GM19238 (cell line): ENCODE measurements around the gene PKNOX2.

Source experiments
- DNase-seq: peaks from one replicate; pipeline ENCODE4 v3.0.0; 2011; ENCODE audit warnings: low spot score; ENCODE audit not compliant: insufficient read length

Gene PKNOX2

GRCh38 chr11:125229916-125230315, 65.4 kb downstream of the PKNOX2 start:
- no peak for DNase-seq

DNA sequence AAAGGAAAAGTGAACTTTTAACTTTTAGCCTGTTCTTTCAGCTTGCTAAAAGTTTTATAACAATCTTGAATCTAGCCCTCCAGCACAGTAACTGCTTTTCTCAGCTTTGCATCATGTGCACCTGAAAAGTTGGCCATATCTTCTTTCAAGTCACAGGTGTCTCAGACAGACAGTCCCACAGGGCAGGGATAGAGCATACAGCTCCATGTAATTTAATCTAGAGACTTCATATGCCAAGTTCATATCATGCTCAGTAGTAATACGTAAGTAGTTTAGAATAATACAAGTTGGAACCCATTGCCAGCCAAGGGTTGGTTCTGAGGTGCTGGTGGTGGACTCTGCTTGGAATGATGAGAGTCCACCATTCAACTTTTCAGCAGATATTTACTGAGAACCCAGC, 68.6 kb downstream of the PKNOX2 start:
- DNase-seq: no peak

DNA sequence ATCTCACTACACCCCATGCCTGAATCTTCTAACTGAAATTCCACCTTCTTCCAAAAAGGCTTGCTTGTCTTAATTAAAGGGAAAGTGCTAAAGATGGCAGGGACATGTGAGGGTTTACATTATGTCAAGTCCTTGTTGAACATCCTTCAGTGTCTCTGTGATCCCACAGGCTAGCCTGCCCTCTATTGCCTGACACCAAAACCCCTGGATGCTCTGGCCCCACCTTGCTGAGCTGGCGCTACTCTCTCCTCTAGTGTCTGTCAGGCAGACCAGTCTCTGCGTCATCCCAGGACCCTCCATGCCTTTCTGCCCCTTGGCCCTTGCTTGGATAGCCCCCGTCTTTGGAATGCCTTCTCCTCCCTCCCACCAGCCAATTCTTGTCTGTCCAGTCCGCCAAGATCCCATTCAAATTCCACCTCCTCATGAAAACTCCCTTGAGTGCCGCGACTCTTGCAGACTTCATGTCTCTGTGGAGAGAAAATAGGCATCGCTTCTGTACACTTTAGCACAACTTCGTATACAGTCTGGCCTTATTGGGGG, 69.3 kb downstream of the PKNOX2 start:
- no peak for DNase-seq

- no peak for DNase-seq
These were observed 70.5 kb downstream of the PKNOX2 start for GRCh38 chr11:125235071-125235471.

GRCh38 chr11:125236072-125236825, 71.7 kb downstream of the PKNOX2 start:
- DNase-seq: no peak

DNA sequence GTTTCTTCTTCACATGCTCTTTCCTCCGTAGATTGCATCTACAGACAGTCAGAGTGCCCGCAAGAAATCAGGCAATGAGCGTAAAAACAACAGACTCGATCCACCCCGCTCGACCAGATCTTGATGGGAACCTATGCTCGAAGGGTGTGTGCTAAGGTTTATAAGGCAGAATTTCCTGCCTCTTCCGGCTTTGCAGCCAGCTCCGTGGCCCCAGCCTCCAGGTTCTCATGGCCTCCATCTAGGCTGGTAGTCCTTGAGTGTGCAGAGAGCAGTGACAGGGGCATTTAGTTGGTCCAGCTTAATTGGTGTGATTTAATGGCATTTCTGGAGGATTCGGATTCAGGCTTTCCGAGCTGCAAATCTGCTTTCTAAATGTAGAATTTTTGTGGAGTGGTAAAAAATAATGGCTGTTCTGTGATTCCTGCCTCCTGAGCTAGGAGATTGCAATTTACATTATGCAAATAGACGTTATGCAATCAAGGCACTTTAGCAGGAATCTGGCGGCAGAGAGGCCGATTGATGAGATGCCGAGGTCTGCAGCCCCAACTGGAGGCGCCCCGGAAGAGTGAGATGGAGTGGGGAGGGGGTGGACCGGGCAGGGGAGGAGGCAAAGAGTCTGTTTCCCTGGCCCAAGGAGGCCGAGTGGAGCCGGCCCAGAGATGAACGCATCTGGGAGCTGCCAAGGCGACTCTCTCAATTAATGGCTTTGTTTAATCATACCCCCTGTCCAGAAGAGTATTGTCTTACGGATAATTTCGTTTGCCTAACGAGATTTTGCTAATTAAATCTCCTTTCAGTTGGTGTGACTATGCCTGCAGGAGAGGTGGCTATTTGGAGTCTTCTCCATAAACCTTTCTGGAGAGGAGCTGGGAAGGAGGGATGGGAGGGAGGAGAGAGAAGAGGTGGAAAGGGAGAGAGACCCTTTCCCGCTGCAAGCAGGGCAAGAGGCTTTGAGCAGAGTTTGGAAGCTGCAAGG, 75.3 kb downstream of the PKNOX2 start:
- DNase-seq: no peak

DNA sequence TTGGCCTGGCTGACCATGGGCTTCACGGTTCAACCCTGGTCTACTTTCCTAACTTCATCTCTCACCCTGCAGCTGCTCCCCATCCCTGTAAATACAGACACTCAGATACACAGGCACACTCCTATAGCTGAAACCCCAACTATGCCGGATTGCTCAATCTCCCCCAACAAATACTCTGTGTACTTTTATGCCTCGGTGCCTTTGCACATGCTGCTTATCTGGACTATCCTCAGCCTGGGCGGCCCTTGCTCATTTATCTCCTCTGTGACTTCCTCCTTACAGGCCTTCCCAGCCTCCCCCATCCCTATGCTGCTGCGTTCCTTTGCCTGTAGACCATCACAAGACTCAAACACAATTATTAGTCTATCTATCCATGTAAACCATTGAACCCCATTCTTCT, 76.6 kb downstream of the PKNOX2 start:
- no peak for DNase-seq

DNA sequence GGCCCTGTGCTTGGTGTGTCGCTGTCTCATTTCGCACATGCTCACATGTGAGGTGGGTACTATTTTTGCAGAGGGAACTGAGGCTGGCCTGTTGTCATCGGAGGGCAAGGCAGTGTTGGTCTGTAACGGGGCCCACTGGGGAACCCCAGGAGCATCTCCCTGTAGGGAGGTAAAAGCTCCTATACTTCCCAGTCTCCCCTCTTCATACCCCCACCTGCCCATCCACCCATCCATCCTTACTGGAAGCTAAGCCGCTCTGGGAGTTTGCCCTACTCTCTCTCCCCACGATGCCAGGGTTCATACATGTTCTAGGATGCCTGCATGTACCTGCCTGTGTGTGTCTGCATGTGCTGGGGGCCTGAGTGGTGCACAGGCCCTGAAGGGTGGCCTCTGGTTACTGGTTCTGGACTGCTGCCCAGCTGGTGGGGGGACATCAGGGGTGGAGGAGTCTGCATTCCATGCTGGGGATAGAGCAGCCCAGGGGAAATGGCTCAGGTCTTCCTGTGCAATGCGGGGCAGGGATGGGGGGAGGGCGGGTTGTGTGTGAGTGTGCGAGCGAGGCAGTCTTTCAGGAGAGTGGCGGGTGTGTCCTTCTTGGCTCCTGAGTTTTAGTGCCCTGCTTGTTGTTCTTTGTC, 77.7 kb downstream of the PKNOX2 start:
- no peak for DNase-seq

DNA sequence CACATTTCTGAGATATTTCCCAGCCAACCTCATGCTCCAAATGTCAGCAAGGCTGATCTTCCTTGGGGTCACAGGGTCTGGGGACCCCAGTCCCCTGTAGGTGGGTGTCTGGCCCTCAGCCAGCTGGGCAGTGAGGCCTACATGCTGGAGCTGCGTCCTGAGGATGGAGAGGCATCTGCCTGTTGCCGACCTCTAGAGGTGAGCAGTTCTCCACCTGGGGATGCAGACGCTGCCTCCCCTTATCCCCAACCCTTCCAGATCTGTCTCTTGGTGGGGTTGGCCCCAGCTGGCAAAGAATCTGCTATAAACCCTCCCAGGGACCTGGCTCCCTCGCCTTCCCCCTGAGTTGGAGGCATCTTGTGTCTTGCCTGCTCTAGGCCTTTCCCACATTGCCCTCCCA, 79.6 kb downstream of the PKNOX2 start:
- DNase-seq: no peak

DNA sequence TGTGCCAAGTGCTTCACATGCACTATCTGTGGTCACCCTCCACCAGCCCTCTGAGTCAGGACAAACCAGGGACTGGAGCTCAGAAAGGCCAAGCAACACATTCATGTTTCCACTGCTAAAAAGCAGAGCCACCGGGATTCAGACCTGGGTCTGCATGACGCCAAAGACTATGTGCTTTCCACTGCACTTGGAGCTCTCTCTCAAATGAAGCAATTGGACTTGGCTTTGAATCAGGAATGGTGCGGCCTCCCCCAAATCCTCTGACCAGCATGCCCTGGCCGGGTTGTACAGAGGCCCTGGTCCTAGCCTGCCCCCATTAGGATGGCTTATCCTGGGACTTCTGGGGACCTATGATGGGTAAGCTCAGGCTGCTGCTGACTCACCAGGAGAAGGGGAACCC, 80.7 kb downstream of the PKNOX2 start:
- DNase-seq: no peak

- no peak for DNase-seq
These were observed 82.9 kb downstream of the PKNOX2 start for GRCh38 chr11:125247431-125247830.

DNA sequence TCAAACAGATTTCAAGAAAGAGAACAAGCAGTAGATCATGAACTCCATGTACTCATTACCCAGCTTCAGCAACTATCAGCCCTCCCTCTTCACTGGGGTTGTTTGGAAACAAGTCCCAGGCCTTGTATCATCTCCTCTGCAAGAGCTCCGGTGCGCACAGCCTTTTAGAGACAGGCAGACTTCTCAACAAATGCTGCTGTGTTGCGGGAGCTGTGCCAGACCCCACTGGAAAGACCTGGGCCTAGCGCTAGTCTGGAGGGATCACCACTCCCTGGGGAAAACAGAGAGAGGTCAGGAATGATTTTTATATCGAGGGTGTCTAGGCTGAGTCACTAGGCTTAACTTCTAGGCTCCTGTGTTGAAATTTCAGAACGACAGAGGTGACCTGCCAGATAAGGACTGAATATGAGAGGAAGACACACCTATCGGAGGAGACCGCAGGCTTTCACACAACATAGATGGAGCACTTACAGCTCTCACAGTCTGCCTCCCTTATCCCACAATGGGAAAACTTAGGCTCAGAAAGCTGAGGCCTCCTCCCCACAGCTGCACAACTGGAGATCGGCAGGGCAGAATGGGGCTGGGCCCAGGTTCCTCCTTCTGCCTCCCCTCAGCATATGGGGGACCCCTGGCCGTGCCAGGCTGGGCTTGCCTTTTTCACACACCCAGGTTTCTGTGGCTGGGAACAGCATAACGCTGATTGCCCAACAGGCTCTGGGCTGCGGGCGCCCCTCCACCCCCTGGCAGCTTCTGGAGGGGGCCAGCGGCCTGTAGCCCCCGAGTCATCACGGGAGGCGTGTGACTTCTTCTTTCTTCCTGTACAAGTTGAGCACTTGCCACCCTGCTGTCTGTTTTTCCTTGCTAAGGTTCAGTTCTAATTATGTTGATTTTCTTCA, 86.0 kb downstream of the PKNOX2 start:
- no peak for DNase-seq

DNA sequence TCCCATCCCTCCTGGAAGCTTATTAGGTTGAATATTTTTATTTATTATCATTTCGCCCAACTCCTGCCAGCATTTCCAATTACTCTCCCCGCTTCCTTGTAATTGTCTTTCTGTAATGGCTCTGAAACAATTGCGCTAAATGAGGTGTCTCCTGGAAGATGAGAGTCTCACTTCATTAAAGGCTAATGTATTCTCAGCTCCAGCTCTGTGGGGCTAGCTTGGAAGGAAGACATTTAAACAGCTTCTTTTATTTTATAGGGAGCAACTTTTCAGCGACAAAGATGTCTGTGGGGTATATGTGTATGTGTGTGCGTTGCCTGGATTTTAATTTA, 86.6 kb downstream of the PKNOX2 start:
- no peak for DNase-seq

DNA sequence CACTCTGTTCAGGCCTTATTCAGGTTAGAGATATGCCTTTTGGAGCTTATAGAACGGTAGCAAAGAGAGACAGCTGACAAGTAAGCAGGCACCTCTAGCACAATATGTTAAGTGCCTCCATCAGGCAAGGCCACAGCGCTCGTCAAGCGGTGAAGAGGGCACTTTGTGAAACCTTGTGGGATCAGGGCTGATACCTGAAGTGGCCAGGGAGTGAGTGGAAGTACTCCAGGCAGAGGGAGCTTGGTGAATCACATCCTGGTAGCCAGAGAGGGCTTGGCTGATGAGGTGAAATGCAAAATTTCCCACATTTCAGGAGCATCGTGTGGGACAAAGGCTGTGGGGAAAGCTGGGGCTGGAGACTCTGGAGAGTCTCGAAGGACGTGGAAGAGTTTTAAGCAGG, 87.4 kb downstream of the PKNOX2 start:
- no peak for DNase-seq

- DNase-seq: no peak
These were observed 88.7 kb downstream of the PKNOX2 start for GRCh38 chr11:125253289-125253688.

DNA sequence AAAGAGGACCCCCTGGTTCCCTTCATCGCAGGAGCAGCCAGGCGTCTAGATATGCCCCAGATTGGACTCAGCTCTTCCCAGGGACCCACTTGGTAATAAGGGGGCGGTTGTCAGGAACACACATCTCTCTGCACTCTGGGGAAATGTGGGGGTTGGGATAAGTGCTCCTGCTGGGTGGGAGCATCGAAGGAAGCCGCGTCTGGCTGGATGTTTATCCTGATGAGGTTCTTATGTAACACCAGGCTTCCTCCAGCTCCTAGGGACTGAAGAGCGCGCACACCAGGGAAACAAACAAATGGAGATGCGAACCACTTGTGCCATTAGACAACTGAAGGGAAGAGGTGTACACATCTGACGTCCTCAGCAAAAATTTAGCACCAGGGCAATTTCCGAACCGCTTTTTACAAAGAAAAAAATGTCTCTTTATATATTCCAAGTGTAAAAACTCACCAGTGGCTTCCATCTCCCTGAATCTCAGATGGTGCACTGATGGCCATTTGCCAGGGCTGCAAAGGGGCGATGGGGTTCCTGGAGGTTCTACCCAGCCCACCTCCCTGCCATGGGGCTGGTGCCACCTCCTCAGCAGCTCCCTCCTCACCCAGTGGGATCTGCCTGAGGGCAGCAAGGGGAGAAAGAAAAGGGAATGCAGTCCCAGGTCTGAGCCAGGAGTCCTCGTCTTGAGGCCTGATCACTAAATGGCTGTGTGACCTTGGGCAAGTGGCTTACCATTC, 89.4 kb downstream of the PKNOX2 start:
- DNase-seq: no peak

- no peak for DNase-seq
These were observed 92.1 kb downstream of the PKNOX2 start for GRCh38 chr11:125256541-125257189.

DNA sequence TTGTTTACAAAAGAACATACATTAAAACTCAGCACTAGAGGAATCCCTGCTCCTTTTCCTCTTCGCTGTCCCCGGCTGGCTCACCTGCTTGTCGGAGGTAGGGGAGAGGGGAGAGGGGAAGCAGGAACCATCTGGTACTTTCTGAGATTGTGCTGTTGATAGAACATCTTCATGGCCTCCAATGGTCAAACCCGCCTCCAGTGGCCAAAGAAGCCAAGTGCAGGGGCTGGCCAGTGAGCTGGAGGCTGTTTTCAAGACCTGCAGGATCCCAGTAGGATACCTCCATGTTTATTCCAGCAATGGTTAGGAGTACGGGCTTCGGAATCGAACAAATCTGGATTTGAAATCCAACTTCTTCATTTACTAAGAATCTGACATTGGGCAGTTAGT, 92.6 kb downstream of the PKNOX2 start:
- no peak for DNase-seq

- DNase-seq: no peak
These were observed 93.2 kb downstream of the PKNOX2 start for GRCh38 chr11:125257751-125258150.
